HUES64 (cell line): Measurements from ENCODE around the gene SPOPL.

Experiments
- H3K27ac ChIP-seq: 2 replicates; pipeline ENCODE4 v1.7.0; 2013; ENCODE audit warnings: low read depth, low read length, inconsistent platforms
- H3K27me3 ChIP-seq: 2 replicates; pipeline ENCODE4 v1.6.1; 2013; ENCODE audit warnings: mild to moderate bottlenecking, low read length; ENCODE audit not compliant: insufficient read depth
- H3K36me3 ChIP-seq: 2 replicates; pipeline ENCODE4 v1.6.1; 2013; ENCODE audit warnings: mild to moderate bottlenecking, low read length; ENCODE audit not compliant: insufficient read depth
- H3K4me1 ChIP-seq: 2 replicates; pipeline ENCODE4 v1.6.1; 2013; ENCODE audit warnings: mild to moderate bottlenecking, low read length, moderate library complexity; ENCODE audit not compliant: insufficient read depth
- H3K4me3 ChIP-seq: 2 replicates; pipeline ENCODE4 v1.5.1; 2013; ENCODE audit warnings: mild to moderate bottlenecking, low read length, moderate library complexity
- H3K9ac ChIP-seq: 2 replicates; pipeline ENCODE4 v1.6.1; 2013; ENCODE audit warnings: mild to moderate bottlenecking, low read depth, low read length
- H3K9me3 ChIP-seq: 2 replicates; pipeline ENCODE4 v1.6.1; 2013; ENCODE audit warnings: low read depth, low read length; ENCODE audit not compliant: insufficient read depth
- WGBS: fragments of 150-250, 120-280 bp; methylation state at CpG from one replicate; pipeline ENCODE4 v1.1.7; 2013; ENCODE audit warnings: missing lambda C conversion rate; 5-methylcytosine and 5-hydroxymethylcytosine counted together

Gene SPOPL

GRCh38 chr2:138607746-138608145 lies 106.2 kb downstream of the SPOPL start:
- 92% methylated on average over 2 of the region's 2 CpGs for WGBS

GRCh38 chr2:138609446-138609845 lies 107.9 kb downstream of the SPOPL start:
- Histone ChIP-seq H3K9ac (no peak overlapping the region), H3K4me3 (no peak overlapping the region), H3K27me3 (no peaks in the 10 kb centered on the region), H3K9me3 (no peaks in the 10 kb centered on the region), H3K36me3 (no peaks in the 10 kb centered on the region), H3K4me1 (no peaks in the 10 kb centered on the region), H3K27ac (no peak overlapping the region)
- 95% methylated on average over 4 of the region's 4 CpGs for WGBS

More at GRCh38 chr2:138607746-138608145, 106.2 kb downstream of the SPOPL start:
- H3K4me3 ChIP-seq, result no peak overlapping the region
- no peak overlapping the region for H3K27ac ChIP-seq
- H3K9me3 ChIP-seq, result no peaks in the 10 kb centered on the region
- no peaks in the 10 kb centered on the region for H3K4me1 ChIP-seq
- no peak overlapping the region for H3K9ac ChIP-seq
- no peaks in the 10 kb centered on the region for H3K27me3 ChIP-seq
- H3K36me3 ChIP-seq, result no peaks in the 10 kb centered on the region

- Histone ChIP-seq H3K36me3 (no peaks in the 10 kb centered on the region), H3K4me1 (no peaks in the 10 kb centered on the region), H3K9ac (no peak overlapping the region), H3K27ac (no peak overlapping the region), H3K27me3 (no peaks in the 10 kb centered on the region), H3K4me3 (no peak overlapping the region), H3K9me3 (no peaks in the 10 kb centered on the region)
- 91% methylated on average over 4 of the region's 4 CpGs for WGBS
Measured at GRCh38 chr2:138610201-138610953, 108.8 kb downstream of the SPOPL start.

GRCh38 chr2:138615257-138615656 lies 113.7 kb downstream of the SPOPL start:
- Histone ChIP-seq H3K4me3 (no peak overlapping the region), H3K9ac (no peak overlapping the region), H3K27ac (no peak overlapping the region), H3K27me3 (no peaks in the 10 kb centered on the region), H3K36me3 (no peaks in the 10 kb centered on the region), H3K4me1 (no peaks in the 10 kb centered on the region), H3K9me3 (no peaks in the 10 kb centered on the region)
- WGBS, result 84% methylated on average over 4 of the region's 4 CpGs

GRCh38 chr2:138617026-138617425 lies 115.5 kb downstream of the SPOPL start:
- H3K27me3 ChIP-seq, result no peaks in the 10 kb centered on the region
- H3K4me1 ChIP-seq, result no peaks in the 10 kb centered on the region
- no peak overlapping the region for H3K4me3 ChIP-seq
- WGBS, result 100% methylated on average over 1 of the region's 1 CpG
- H3K27ac ChIP-seq, result no peak overlapping the region
- H3K36me3 ChIP-seq, result no peaks in the 10 kb centered on the region
- H3K9me3 ChIP-seq, result no peaks in the 10 kb centered on the region
- no peak overlapping the region for H3K9ac ChIP-seq

GRCh38 chr2:138618971-138619370 lies 117.4 kb downstream of the SPOPL start:
- WGBS, result 93% methylated on average over 3 of the region's 3 CpGs
- no peaks in the 10 kb centered on the region for H3K9me3 ChIP-seq
- no peaks in the 10 kb centered on the region for H3K4me1 ChIP-seq
- no peak overlapping the region for H3K27ac ChIP-seq
- H3K9ac ChIP-seq, result no peak overlapping the region
- H3K36me3 ChIP-seq, result no peaks in the 10 kb centered on the region
- H3K4me3 ChIP-seq, result no peak overlapping the region
- no peaks in the 10 kb centered on the region for H3K27me3 ChIP-seq

GRCh38 chr2:138620431-138620830 lies 118.9 kb downstream of the SPOPL start:
- 86% methylated on average over 2 of the region's 2 CpGs for WGBS
- Histone ChIP-seq H3K4me1 (no peaks in the 10 kb centered on the region), H3K27ac (no peak overlapping the region), H3K9ac (no peak overlapping the region), H3K27me3 (no peaks in the 10 kb centered on the region), H3K4me3 (no peak overlapping the region), H3K9me3 (no peaks in the 10 kb centered on the region), H3K36me3 (no peaks in the 10 kb centered on the region)

- H3K4me1 ChIP-seq, result no peaks in the 10 kb centered on the region
- WGBS, result 77% methylated on average over 3 of the region's 3 CpGs
- H3K9me3 ChIP-seq, result no peaks in the 10 kb centered on the region
- H3K27me3 ChIP-seq, result no peaks in the 10 kb centered on the region
- H3K9ac ChIP-seq, result no peak overlapping the region
- H3K4me3 ChIP-seq, result no peak overlapping the region
- no peaks in the 10 kb centered on the region for H3K36me3 ChIP-seq
- no peak overlapping the region for H3K27ac ChIP-seq
Measured at GRCh38 chr2:138621139-138621538, 119.6 kb downstream of the SPOPL start.

GRCh38 chr2:138622613-138623012 lies 121.0 kb downstream of the SPOPL start:
- no peak overlapping the region for H3K9ac ChIP-seq
- no peaks in the 10 kb centered on the region for H3K4me1 ChIP-seq
- H3K27ac ChIP-seq, result no peak overlapping the region
- no peaks in the 10 kb centered on the region for H3K36me3 ChIP-seq
- H3K4me3 ChIP-seq, result no peak overlapping the region
- H3K9me3 ChIP-seq, result no peaks in the 10 kb centered on the region
- no peaks in the 10 kb centered on the region for H3K27me3 ChIP-seq
- 89% methylated on average over 3 of the region's 3 CpGs for WGBS
